K562 treated with DMSO at 1 percent for 48 hours (cell line): ENCODE results near the gene CPNE9. TPM values are rescaled to one million over a fixed set of nuclear protein-coding genes. Genes with fewer than 3 reads are reported as not detected.

Experiments
- total RNA-seq: library from RNA; unstranded; fragments of 300-600 nt; gene quantifications from 2 replicates; pipeline ENCODE4 v1.2.3, GENCODE V29; 2022; ENCODE audit warnings: low replicate concordance; ENCODE audit errors: extremely low read depth

The CPNE9 gene, protein sequence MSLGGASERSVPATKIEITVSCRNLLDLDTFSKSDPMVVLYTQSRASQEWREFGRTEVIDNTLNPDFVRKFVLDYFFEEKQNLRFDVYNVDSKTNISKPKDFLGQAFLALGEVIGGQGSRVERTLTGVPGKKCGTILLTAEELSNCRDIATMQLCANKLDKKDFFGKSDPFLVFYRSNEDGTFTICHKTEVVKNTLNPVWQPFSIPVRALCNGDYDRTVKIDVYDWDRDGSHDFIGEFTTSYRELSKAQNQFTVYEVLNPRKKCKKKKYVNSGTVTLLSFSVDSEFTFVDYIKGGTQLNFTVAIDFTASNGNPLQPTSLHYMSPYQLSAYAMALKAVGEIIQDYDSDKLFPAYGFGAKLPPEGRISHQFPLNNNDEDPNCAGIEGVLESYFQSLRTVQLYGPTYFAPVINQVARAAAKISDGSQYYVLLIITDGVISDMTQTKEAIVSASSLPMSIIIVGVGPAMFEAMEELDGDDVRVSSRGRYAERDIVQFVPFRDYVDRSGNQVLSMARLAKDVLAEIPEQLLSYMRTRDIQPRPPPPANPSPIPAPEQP
- total RNA-seq = not detected in 2 replicates

DNA sequence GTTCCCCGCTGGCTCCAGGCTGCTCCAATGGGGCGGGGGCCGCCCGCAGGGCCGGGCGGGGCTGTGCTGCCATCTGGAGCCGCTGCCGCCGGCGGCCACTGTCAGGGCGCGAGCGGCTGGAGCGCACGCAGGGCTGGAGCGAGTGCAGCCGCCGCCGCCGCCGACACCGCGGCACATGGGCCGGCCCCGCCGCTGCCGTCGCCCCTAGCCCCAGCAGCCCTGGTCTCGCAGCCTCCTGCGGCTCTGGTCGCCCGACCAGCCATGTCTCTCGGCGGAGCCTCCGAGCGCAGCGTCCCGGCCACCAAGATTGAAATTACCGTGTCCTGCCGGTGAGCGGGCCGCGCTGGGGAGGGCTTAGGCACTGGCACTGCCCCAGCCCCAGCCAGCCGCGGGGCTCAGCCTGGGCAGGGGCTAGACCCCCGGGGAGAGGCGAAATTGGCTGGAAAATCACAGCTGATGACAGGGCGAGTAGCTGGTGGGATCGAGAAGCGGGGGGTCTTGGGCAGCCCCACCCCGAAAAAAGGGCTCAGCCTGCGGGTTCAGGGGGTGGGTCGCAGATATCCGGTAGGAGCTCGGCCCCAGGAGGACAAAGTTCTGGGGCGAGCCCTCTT is at the start of gene CPNE9:
Gene CPNE9 (plus strand): TSS at position 98 of the 611 bp plus-strand sequence. CDS start 164 bp downstream, at position 262.

DNA sequence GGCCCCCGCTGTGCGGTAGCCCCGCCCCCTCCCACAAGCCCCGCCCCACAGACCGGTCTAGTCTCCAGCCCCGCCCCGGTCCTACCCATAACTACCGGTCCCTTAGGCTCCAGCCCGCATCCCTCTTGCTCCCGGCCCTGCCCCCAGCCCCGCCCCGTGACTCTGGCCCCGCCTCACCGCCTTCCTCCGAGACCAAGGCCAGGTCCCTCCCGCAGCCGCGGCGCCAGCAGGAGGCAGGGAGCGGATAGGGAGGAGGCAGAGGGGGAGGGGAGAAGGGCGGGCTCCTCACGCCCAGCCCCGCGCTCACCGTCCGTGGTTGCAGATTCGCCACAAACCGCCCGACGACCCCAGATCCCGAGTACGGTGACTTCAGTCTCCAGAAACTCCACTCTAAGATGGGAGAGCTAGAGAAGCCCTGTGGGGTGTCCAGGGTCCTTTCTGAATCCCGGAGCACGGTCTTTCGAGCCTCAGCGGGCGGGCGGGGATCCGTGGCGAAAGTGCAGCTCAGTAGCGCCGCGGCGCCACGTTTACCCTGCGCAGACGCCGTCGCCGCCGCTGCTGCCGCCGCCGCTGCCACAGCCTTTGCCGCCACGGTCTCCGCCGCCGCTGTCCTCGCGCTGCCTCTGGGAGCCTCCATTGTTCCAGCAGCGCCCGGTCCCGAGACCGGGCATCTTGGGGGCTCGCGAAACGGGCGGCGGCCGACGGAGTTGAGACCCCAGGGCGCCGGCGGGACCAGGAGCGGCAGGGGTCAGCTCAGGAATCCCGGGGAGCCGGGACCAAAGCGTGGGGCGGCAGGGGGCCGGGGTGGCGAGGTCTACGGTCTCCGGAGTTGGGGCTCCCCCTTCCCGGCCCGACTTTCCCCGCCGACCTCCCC is 27.8 kb downstream of the CPNE9 start, which contains the start of gene BRPF1:
Gene BRPF1 (plus strand): TSS at position 530 of the 874 bp plus-strand sequence. CDS start 2,406 bp downstream, outside the sequence.

DNA sequence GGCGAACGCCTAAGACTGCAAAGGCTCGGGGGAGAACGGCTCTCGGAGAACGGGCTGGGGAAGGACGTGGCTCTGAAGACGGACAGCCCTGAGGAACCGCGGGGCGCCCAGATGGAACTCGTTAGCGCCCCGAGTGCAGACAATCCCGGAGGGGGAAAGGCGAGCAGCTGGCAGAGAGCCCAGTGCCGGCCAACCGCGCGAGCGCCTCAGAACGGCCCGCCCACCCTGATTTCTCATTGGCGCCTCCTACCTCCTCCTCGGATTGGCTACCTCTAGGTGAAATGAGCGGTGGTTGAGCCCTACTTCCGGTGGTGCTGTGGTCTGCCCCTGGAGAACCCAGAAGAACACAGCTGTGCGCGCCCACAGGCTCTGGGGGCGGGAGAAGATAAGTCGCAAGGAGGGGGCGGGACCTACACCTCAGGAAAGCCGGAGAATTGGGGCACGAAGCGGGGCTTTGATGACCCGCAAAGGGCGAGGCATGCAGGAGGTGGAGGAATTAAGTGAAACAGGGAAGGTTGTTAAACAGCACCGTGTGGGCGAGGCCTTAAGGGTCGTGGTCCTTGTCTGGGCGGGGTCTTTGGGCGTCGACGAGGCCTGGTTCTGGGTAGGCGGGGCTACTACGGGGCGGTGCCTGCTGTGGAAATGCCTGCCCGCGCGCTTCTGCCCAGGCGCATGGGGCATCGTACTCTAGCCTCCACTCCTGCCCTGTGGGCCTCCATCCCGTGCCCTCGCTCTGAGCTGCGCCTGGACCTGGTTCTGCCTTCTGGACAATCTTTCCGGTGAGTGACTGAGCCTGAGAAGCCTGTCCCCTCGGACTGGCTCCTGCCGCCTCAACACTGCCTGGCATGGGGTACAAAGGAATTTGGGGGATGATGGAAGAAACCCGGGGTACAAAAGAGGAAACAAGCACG is 46.3 kb downstream of the CPNE9 start, which contains the start of gene OGG1:
Gene OGG1 (plus strand): TSS at position 308 of the 911 bp plus-strand sequence. CDS start 335 bp downstream, at position 643.

DNA sequence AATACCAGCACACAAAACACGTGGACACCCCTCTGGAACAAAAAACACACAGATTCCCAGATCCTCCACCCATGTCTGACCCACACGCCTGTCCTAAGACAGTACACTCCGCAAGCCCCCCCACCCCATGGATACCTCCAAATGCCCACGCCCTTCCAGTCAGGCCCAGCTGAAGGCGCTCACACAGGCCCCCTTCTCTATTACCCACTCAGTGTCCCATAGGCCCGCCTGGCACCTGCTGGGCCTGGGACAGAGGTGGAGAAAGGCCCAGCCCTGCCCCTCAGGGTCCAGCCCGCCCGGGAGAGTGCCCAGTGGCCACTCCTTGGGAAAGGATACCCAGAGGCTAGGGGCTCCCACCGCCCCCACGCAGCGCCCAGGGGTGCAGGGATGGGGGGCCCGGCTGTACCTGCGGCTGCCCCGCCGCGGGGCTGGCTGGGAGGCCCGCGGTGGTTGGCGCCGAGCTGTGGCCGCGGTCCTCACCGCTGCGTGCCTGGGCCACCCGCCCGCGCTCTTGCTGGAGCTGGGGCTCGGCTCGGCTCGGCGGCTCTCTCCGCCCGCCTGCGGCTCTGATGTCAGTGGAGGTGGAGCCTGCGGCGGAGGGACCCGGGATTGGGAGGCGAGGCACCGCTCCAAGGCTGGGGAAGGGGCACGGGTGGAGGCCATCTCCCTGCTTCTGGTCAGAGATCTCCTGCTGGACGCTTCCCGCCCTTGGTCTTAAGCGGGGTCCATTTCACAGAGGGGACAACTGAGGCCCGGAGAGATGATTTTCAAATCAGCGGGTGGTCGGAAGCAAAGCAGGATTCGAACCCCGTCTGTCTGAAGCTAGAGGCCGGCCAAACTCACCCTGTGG is 66.0 kb downstream of the CPNE9 start, which contains the start of gene CAMK1:
Gene CAMK1 (minus strand): TSS at position 522 of the 850 bp plus-strand sequence. CDS start 2,198 bp downstream, outside the sequence.

Other genes starting within 250 kb of the CPNE9 start
- not detected in 2 replicates for gene LHFPL4, start 150.0 kb upstream of the CPNE9 start, total RNA-seq
- 308 TPM in 1 of 2 replicates, not detected in the other for gene MTMR14, start 54.3 kb upstream of the CPNE9 start, total RNA-seq
- not detected in 2 replicates for gene BRPF1, start 27.9 kb downstream of the CPNE9 start, total RNA-seq
- gene OGG1, start 46.1 kb downstream of the CPNE9 start, total RNA-seq = not detected in 2 replicates
- gene CAMK1, start 66.1 kb downstream of the CPNE9 start, total RNA-seq = not detected in 2 replicates
- not detected in 2 replicates for gene TADA3, start 88.6 kb downstream of the CPNE9 start, total RNA-seq
- gene ARPC4, start 89.2 kb downstream of the CPNE9 start, total RNA-seq = not detected in 2 replicates
- not detected in 2 replicates for gene TTLL3, start 106.4 kb downstream of the CPNE9 start, total RNA-seq
- not detected in 2 replicates for gene RPUSD3, start 140.2 kb downstream of the CPNE9 start, total RNA-seq
- not detected in 2 replicates for gene CIDEC, start 176.4 kb downstream of the CPNE9 start, total RNA-seq
- gene JAGN1, start 186.8 kb downstream of the CPNE9 start, total RNA-seq = not detected in 2 replicates
- gene IL17RE, start 199.0 kb downstream of the CPNE9 start, total RNA-seq = not detected in 2 replicates
- not detected in 2 replicates for gene IL17RC, start 213.3 kb downstream of the CPNE9 start, total RNA-seq
- gene CRELD1, start 230.0 kb downstream of the CPNE9 start, total RNA-seq = not detected in 2 replicates
- gene PRRT3, start 248.6 kb downstream of the CPNE9 start, total RNA-seq = not detected in 2 replicates